Ectodermal cell (in vitro differentiated cells): ENCODE measurements around the gene PRMT9.

ENCODE experiments used
- H3K27ac ChIP-seq: 2 replicates; pipeline ENCODE4 v1.7.0; 2013; ENCODE audit warnings: mild to moderate bottlenecking, low read depth, low read length; ENCODE audit not compliant: insufficient read depth, poor library complexity, severe bottlenecking
- H3K27me3 ChIP-seq: 2 replicates; pipeline ENCODE4 v1.7.0; 2013; ENCODE audit warnings: mild to moderate bottlenecking, low read length; ENCODE audit not compliant: insufficient read depth, control insufficient read depth, poor library complexity, severe bottlenecking
- H3K36me3 ChIP-seq: one replicate; pipeline ENCODE4 v1.7.0; 2013; ENCODE audit warnings: low read length; ENCODE audit not compliant: control insufficient read depth, insufficient read depth
- H3K4me1 ChIP-seq: one replicate; pipeline ENCODE4 v1.7.0; 2013; ENCODE audit warnings: low read length; ENCODE audit not compliant: control insufficient read depth, insufficient read depth
- H3K4me3 ChIP-seq: 2 replicates; pipeline ENCODE4 v1.7.0; 2013; ENCODE audit warnings: low read depth, low read length, control low read depth; ENCODE audit not compliant: insufficient read depth
- H3K9me3 ChIP-seq: 2 replicates; pipeline ENCODE4 v1.7.0; 2013; ENCODE audit warnings: mild to moderate bottlenecking, low read length, moderate library complexity; ENCODE audit not compliant: control insufficient read depth
- WGBS, 2 experiments: methylation state at CpG; one replicate each; pipeline ENCODE4 v1.1.7; 2013; ENCODE audit warnings: missing lambda C conversion rate in 2 of 2; 5-methylcytosine and 5-hydroxymethylcytosine counted together

The PRMT9 gene

DNA sequence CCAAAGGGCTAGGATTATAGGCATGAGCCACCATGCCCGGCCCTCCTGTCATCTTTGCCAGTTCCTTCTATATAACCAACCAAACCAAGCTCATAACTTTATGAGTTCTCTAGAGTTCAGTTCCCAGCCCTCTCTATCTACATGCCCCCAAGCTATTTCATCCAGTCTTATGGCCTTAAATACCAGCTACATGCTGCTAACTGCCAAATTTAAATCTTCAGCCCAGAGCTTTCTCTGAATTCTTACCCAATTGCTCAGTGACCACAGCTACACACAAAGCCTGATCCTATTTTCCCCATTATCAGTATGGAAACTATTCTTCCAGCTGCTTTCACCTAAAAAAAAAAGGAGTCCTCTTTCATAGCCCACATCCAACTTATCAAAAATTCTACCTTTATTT lies 43.6 kb downstream of the PRMT9 start:
- Histone ChIP-seq H3K9me3 (no peaks in the 10 kb centered on the region), H3K36me3 (peaks cover 20% of the 10 kb centered on the region), H3K27me3 (no peaks in the 10 kb centered on the region), H3K4me1 (no peaks in the 10 kb centered on the region), H3K27ac (no peak overlapping the region), H3K4me3 (no peak overlapping the region)
- WGBS, 2 experiments = 90 to 96% methylated on average over 1 of the region's 1 CpG

DNA sequence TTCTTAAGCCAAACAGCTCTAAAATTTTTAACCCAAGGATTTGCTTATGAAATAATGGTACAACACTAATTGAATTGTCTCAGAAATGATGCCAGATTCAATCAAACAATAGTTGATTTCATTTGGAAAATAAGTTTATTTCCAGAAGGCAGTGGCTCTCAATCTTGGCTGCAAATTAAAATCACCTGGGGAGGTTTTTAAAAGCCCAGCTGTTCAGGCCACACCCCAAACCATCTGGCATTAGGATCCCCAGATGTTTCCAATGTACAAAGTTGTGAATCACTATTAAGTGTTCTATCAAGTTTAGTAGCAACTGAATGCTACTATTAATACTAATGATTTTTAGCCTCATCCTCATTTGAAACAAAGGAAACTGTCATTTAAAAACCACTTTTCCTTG lies 44.6 kb downstream of the PRMT9 start:
- no peak overlapping the region for H3K4me3 ChIP-seq
- H3K9me3 ChIP-seq = no peaks in the 10 kb centered on the region
- no peak overlapping the region for H3K27ac ChIP-seq
- H3K4me1 ChIP-seq = no peaks in the 10 kb centered on the region
- H3K36me3 ChIP-seq = peaks cover 20% of the 10 kb centered on the region
- H3K27me3 ChIP-seq = no peaks in the 10 kb centered on the region

DNA sequence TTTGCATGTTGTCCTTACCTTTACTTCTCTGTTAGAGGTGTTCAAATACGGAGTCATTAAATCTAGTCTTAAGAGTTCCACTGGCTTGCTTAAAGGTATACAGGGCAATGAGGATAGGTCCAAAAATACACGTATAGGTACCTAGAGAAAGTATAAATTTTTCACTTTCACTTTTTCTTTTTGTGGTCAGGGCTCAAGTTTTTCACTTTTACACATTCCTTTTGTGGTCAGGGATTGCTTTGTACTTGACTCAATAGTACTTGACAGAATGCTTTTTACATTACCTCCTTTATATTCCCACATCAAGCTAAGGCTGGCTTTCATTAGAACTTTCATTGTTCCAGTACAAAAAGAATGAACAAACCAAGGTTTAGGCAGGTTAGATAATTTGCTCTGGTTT lies 45.0 kb downstream of the PRMT9 start:
- WGBS, 2 experiments = 89 to 100% methylated on average over 2 of the region's 2 CpGs
- H3K4me1 ChIP-seq = no peaks in the 10 kb centered on the region
- no peaks in the 10 kb centered on the region for H3K27me3 ChIP-seq
- H3K36me3 ChIP-seq = peaks cover 20% of the 10 kb centered on the region
- H3K9me3 ChIP-seq = no peaks in the 10 kb centered on the region
- no peak overlapping the region for H3K4me3 ChIP-seq
- peak overlapping the region; percentile 16 for H3K27ac ChIP-seq

DNA sequence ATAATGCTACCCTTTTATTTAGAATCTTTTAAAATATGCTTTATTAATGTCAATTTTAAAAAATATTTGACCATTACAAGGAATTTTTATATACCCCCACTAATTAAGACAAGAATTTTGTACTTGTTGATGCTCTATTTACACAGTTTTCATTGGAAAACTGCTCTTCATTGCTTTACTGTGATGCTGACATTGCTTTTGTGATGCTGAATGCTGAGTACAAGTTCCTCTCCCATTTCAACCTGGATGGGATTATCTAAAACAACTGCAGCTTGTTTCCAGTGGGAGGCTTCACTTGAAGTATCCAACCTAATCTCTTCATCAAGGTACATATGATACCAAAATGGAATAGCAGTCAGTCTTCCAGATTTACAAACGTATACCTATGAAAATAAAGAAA lies 45.6 kb downstream of the PRMT9 start:
- no CpG with 5 or more reads among the region's 1 CpG for WGBS, 2 experiments
- Histone ChIP-seq H3K4me3 (no peak overlapping the region), H3K36me3 (peaks cover 20% of the 10 kb centered on the region), H3K9me3 (no peaks in the 10 kb centered on the region), H3K27me3 (no peaks in the 10 kb centered on the region), H3K4me1 (no peaks in the 10 kb centered on the region), H3K27ac (no peak overlapping the region)

DNA sequence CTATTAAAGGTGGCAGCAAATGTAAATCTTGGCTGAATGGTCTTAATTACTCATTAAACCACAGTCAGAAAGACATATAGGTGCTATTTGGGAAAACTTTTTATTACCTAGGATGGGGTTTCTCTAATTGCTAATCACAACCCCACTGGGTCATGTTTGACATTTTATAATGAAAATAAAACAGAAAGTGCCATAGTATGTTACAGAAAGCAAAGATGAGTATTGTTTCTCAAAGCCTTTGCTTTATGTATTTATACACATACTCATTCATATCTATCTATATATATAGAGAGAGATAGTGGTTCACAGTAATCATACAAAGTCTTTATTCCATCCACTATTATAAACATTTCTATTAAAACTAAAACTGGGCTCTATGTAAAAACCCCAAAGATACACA lies 48.6 kb downstream of the PRMT9 start:
- no peak overlapping the region for H3K4me3 ChIP-seq
- H3K4me1 ChIP-seq = no peaks in the 10 kb centered on the region
- H3K27ac ChIP-seq = no peak overlapping the region
- H3K36me3 ChIP-seq = peaks cover 20% of the 10 kb centered on the region
- H3K9me3 ChIP-seq = no peaks in the 10 kb centered on the region
- no peaks in the 10 kb centered on the region for H3K27me3 ChIP-seq

DNA sequence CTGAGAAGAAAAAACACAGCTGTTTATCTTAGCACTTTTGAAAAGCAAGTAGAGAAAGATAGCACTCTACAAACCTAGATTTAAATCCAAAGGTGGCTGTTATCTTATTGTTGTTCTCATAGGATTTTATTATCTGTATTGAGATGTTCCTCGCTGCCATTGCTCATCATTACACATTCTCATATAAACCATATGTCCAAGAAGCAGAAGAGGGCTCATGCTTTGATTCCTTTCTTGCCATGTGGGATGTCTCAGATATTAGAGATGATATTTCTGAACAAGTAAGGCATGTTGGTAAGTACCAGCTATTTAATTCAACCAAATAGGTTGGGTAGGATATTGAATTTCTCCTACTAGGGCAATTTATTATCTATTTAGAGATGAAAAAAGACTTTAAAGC lies 50.3 kb downstream of the PRMT9 start:
- no peaks in the 10 kb centered on the region for H3K4me1 ChIP-seq
- no peak overlapping the region for H3K4me3 ChIP-seq
- no peak overlapping the region for H3K27ac ChIP-seq
- peaks cover 20% of the 10 kb centered on the region for H3K36me3 ChIP-seq
- no CpG with 5 or more reads among the region's 1 CpG for WGBS, 2 experiments
- H3K27me3 ChIP-seq = no peaks in the 10 kb centered on the region
- H3K9me3 ChIP-seq = no peaks in the 10 kb centered on the region

DNA sequence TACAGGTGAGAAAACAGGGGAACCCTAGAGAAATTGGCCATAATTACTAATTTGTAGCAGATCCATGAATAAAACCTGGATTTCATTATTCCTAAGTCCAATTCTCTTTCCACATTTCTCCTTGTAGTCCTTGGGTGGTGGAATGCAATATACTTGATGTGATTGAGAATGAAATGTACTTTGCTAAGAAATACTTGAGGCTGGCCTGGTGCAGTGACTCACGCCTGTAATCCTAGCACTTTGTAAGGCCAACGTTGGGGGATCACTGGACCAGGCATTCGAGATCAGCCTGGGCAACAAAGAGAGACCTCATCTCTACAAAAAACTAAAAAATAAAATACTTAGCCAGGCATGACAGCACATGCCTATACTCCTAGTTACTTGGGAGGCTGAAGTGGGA lies 50.9 kb downstream of the PRMT9 start:
- Histone ChIP-seq H3K4me1 (no peaks in the 10 kb centered on the region), H3K27me3 (no peaks in the 10 kb centered on the region), H3K9me3 (no peaks in the 10 kb centered on the region), H3K36me3 (peaks cover 20% of the 10 kb centered on the region), H3K27ac (no peak overlapping the region), H3K4me3 (no peak overlapping the region)
- WGBS, 2 experiments = 89 to 92% methylated on average over 3 of the region's 3 CpGs

DNA sequence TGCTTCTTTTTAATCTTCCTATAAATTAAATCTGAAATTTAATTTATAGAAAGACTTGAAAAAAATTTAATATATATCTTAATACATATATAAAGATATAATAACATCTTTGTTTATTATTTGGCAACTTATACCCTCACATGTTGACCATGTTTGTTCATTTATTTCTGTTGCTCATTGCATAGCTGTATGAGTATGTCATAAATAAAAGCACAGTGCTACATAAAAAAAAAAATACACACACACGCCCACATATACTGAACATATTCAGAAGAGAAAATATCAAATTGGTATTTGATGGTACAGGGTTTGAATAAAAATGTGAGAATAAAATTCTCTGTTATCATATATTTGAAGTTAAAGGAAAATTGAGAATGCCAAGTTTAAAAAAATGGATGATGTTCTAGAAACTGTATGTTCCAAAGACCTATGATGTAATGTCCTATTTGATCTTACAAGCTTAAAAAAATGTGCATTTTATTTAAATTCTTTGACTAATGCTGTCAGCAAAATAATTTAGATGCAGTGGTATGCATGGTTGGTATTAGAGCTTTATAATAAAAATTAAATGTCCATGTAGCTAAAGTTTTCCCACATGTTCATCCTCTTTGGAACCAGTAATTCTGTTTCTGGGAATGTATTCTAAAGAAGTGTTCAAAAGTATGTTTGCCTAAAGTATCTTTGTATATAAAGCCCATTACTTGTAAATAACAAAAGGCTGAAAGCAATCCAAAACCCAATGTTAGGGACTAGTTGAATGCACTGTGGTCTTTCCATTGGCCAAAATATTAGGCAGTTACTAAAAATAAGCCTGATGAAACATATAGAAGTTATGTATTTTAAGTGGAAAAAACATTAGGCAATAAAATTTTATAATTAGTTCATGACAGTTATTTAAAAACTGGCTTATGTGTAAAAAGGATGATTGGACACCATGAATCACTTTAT lies 53.9 kb downstream of the PRMT9 start:
- Histone ChIP-seq H3K27me3 (no peaks in the 10 kb centered on the region), H3K4me1 (no peaks in the 10 kb centered on the region), H3K9me3 (no peaks in the 10 kb centered on the region), H3K27ac (no peak overlapping the region), H3K36me3 (peaks cover 5% of the 10 kb centered on the region), H3K4me3 (no peak overlapping the region)
- no CpG with 5 or more reads among the region's 1 CpG for whole genome bisulfite sequencing, 2 experiments

DNA sequence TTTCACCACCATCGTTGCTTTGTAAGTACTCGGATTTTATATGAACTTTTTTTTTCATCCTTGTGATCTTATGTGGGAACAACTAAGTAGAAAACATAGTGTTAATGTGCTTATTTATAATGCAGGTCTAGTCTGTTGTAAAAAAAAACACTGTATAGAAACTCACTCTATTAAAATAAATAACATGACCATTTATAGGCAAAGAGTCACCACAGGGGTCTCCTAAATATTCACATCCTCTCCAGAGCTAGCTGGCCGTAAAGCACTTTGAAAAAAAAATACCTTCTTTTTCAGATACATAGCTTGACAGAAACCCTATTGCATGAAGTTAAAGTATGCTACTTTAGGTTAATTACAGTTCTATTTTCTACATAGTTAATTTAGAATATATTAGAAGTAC lies 55.5 kb downstream of the PRMT9 start:
- no peaks in the 10 kb centered on the region for H3K9me3 ChIP-seq
- whole genome bisulfite sequencing, 2 experiments = 77 to 93% methylated on average over 3 of the region's 3 CpGs
- no peak overlapping the region for H3K4me3 ChIP-seq
- H3K4me1 ChIP-seq = no peaks in the 10 kb centered on the region
- no peaks in the 10 kb centered on the region for H3K27me3 ChIP-seq
- H3K36me3 ChIP-seq = peaks cover 13% of the 10 kb centered on the region
- no peak overlapping the region for H3K27ac ChIP-seq

DNA sequence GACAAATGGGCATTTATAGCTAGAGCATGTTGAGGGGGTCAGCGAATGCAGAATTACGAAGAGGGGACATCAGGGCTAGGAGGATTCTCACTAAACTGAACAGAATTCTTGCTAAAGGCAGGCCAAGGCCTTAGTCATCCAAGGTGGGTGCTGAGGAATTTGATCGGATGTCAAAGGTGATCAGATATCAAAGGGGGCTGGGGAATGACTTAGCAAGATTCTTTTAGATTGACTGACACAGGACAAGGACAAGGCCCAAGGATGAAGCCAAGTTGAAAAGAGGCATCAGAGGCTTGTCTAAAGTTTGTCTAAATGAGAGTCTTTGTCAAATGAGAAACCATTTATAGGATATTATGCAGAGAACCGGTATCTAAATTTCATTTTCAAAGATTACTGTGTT lies 57.1 kb downstream of the PRMT9 start:
- Histone ChIP-seq H3K36me3 (peaks cover 9% of the 10 kb centered on the region), H3K4me3 (no peak overlapping the region), H3K27ac (no peak overlapping the region), H3K9me3 (no peaks in the 10 kb centered on the region), H3K4me1 (no peaks in the 10 kb centered on the region), H3K27me3 (no peaks in the 10 kb centered on the region)
- 93 to 95% methylated on average over 4 of the region's 4 CpGs for WGBS, 2 experiments
